ENCODE results near the gene CFAP46. TPM values are rescaled to one million over a fixed set of nuclear protein-coding genes. Genes with fewer than 3 reads are reported as not detected.

The CFAP46 gene
- total and polyA plus RNA-seq, 2 of the 8 experiments (the other 6 are each of a cell fraction or from before 2014, with no cell fraction given) = 2.6 to 4.8 TPM

DNA sequence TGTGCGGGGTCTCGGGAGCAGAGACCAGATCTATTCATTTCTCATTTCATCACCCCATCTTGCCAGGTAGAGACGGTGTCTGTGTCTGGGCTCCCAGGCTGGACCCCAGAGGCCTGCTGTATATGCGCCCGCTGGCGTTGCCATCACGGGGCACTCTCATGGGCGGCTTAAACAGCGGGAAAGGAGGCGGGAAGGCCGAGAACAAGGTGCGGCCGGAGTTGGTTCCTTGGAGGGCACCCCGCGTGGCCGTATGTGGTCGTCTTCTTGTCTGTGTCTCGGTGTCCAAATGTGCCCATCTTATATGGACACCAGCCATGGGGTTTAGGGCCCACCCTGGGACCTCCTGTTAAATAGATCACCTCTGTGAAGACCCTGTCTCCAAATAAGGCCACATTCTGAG, 2.1 kb upstream of the CFAP46 start (continued):
- TF ChIP-seq TAF1 (IDR thresholded peaks at IDR 0.05; ENCODE audit: low read depth, low read length) = no peak
- no peak for TF ChIP-seq SIN3A (conservative IDR thresholded peaks at IDR 0.05 in 1 of 2, IDR thresholded peaks at IDR 0.05 in 1 of 2; ENCODE audit: low read depth in 1 of 2, low read length in 2 of 2)
- TF ChIP-seq, protein P1, sequence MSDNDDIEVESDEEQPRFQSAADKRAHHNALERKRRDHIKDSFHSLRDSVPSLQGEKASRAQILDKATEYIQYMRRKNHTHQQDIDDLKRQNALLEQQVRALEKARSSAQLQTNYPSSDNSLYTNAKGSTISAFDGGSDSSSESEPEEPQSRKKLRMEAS (IDR thresholded peaks at IDR 0.05) = no peak
- TF ChIP-seq TAF7 (optimal IDR thresholded peaks at IDR 0.05; ENCODE audit: borderline replicate concordance, low read depth, low read length) = no peak
- TF ChIP-seq RNF2 (IDR thresholded peaks at IDR 0.05; ENCODE audit: borderline replicate concordance, low read depth, low read length, missing control alignments, poor library complexity, severe bottlenecking) = no peak
